A549 (cell line): ENCODE data around the gene DDX10. TPM values are rescaled to one million over a fixed set of nuclear protein-coding genes. Genes with fewer than 3 reads are reported as not detected.
A peak's percentile ranks its signal among the peaks of the same experiment; 100 is the strongest.

Experiments used
- ATAC-seq, 2 experiments: fragments of 200-7000 bp in 1 of 2; fragments of >200 bp in 1 of 2; cut with Nextera tagmentation in 1 of 2; cut with Tn5 transposase in 1 of 2; 3 replicates each; pipeline versions ENCODE4 v1.8.0 to v1.9.1; 2018 to 2020; ENCODE audit warnings: mild to moderate bottlenecking in 1 of 2, moderate library complexity in 1 of 2
- CTCF ChIA-PET: fragments of 300-600 bp; sonication (Branson Sonifier 250); formaldehyde crosslinking; extraction: SDS; loops from one replicate; lab custom pipeline; 2021; ENCODE audit warnings: antibody characterized with exemption, inconsistent platforms; lab: Yijun Ruan, JAX
- POLR2A ChIA-PET: fragments of 350-600 bp; formaldehyde crosslinking; extraction: SDS; loops from one replicate; lab custom pipeline; 2021; ENCODE audit warnings: antibody characterized with exemption, inconsistent platforms; lab: Yijun Ruan, JAX
- DNase-seq, 2 experiments: peaks; one replicate each; pipeline versions ENCODE4 v3.0.0 to v3.0.0-alpha.2; 2011 to 2016; ENCODE audit warnings: low read depth in 1 of 2, low spot score in 1 of 2
- FAIRE-seq: peaks from 2 replicates; lab custom pipeline; 2011; peaks lifted over from hg19 to GRCh38; lab: Jason Lieb, UNC
- H3K27ac ChIP-seq, 2 experiments: fragments of >200 bp; sonication (Bioruptor Twin); formaldehyde crosslinking; 3 replicates each; pipeline ENCODE4 v1.5.1; 2016 to 2017
- H3K4me1 ChIP-seq: fragments of >200 bp; sonication (Bioruptor Twin); formaldehyde crosslinking; 3 replicates; pipeline ENCODE4 v1.6.1; 2016
- H3K4me2 ChIP-seq: fragments of >200 bp; sonication (Bioruptor Twin); formaldehyde crosslinking; 3 replicates; pipeline ENCODE4 v1.6.1; 2016
- H3K4me3 ChIP-seq: fragments of >200 bp; sonication (Bioruptor Twin); formaldehyde crosslinking; 3 replicates; pipeline ENCODE4 v1.5.1; 2016
- H3K9me3 ChIP-seq: fragments of >200 bp; sonication (Bioruptor Twin); formaldehyde crosslinking; 3 replicates; pipeline ENCODE4 v1.6.1; 2016
- CBX8 ChIP-seq: fragments of 200-600 bp; sonication (generic); IDR thresholded peaks from 2 replicates; pipeline ENCODE4 v1.6.1; 2016
- CEBPB ChIP-seq, 2 experiments: fragments of >200 bp in 1 of 2; sonication (Bioruptor Twin) in 1 of 2; formaldehyde crosslinking in 1 of 2; IDR thresholded peaks; 2 replicates each; pipeline ENCODE4 v1.6.1; 2012 to 2016
- CHD2 ChIP-seq: fragments of 150-350 bp; IDR thresholded peaks from 2 replicates; pipeline ENCODE4 v1.6.1; 2014; ENCODE audit warnings: low read length; ENCODE audit not compliant: partially characterized antibody
- CHD4 ChIP-seq: fragments of 200-600 bp; sonication (generic); IDR thresholded peaks from 2 replicates; pipeline ENCODE4 v1.6.1; 2016; ENCODE audit warnings: antibody characterized with exemption, mild to moderate bottlenecking, borderline replicate concordance
- E2F6 ChIP-seq: IDR thresholded peaks from 2 replicates; pipeline ENCODE4 v1.6.1; 2012; ENCODE audit warnings: low read depth, borderline replicate concordance
- EHF ChIP-seq: fragments of 250-450 bp; sonication (Bioruptor Pico); IDR thresholded peaks from 2 replicates; pipeline ENCODE4 v1.5.0; 2020; ENCODE audit warnings: mild to moderate bottlenecking
- EP300 ChIP-seq, 2 experiments: fragments of >200 bp; sonication (Bioruptor Twin); formaldehyde crosslinking; IDR thresholded peaks; 2 replicates in 1 of 2; 3 replicates in 1 of 2; pipeline ENCODE4 v1.6.1; 2016 to 2017
- ESRRA ChIP-seq: fragments of 150-350 bp; IDR thresholded peaks from 2 replicates; pipeline ENCODE4 v1.6.1; 2014; ENCODE audit warnings: mild to moderate bottlenecking, low read length, borderline replicate concordance
- FOSB ChIP-seq: fragments of 250-450 bp; sonication (Bioruptor Pico); IDR thresholded peaks from 2 replicates; pipeline ENCODE4 v1.5.0; 2020; ENCODE audit warnings: mild to moderate bottlenecking, moderate library complexity
- FOSL2 ChIP-seq, 2 experiments: fragments of 450-650 bp in 1 of 2; fragments of >200 bp in 1 of 2; sonication (Bioruptor Twin) in 1 of 2; formaldehyde crosslinking; IDR thresholded peaks; 2 replicates each; pipeline versions ENCODE4 v1.5.0 to v1.6.1; 2016 to 2020; ENCODE audit warnings: mild to moderate bottlenecking in 1 of 2, moderate library complexity in 1 of 2
- FOXS1 ChIP-seq: fragments of 250-450 bp; sonication (Bioruptor Pico); IDR thresholded peaks from 2 replicates; pipeline ENCODE4 v1.5.0; 2020; ENCODE audit warnings: mild to moderate bottlenecking, moderate library complexity
- GATA3 ChIP-seq: IDR thresholded peaks from 2 replicates; pipeline ENCODE4 v1.6.1; 2012; ENCODE audit warnings: borderline replicate concordance
- HOXB13 ChIP-seq: fragments of 250-450 bp; sonication (Bioruptor Pico); IDR thresholded peaks from 2 replicates; pipeline ENCODE4 v1.5.0; 2020; ENCODE audit warnings: low read depth, mild to moderate bottlenecking, moderate library complexity
- JUNB ChIP-seq: fragments of >200 bp; sonication (Bioruptor Twin); formaldehyde crosslinking; IDR thresholded peaks from 2 replicates; pipeline ENCODE4 v1.6.1; 2016
- MAFK ChIP-seq: fragments of 450-650 bp; IDR thresholded peaks from 2 replicates; pipeline ENCODE4 v1.6.1; 2014; ENCODE audit not compliant: partially characterized antibody
- MAX ChIP-seq: IDR thresholded peaks from 2 replicates; pipeline ENCODE4 v1.6.1; 2012
- NFE2L2 ChIP-seq: fragments of 150-350 bp; conservative IDR thresholded peaks from 2 replicates; pipeline ENCODE4 v1.6.1; 2014; ENCODE audit warnings: low read length
- NR3C1 ChIP-seq: fragments of >200 bp; sonication (Bioruptor Twin); formaldehyde crosslinking; IDR thresholded peaks from 3 replicates; pipeline ENCODE4 v1.6.1; 2017
- PBX3 ChIP-seq: IDR thresholded peaks from 2 replicates; pipeline ENCODE4 v1.6.1; 2012
- POLR2AphosphoS2 ChIP-seq: conservative IDR thresholded peaks from 2 replicates; pipeline ENCODE4 v1.6.1; 2012; ENCODE audit warnings: low read length, improper control_type of control experiment, inconsistent platforms
- RAD21 ChIP-seq, 2 experiments: fragments of >200 bp in 1 of 2; sonication (Bioruptor Twin) in 1 of 2; formaldehyde crosslinking in 1 of 2; IDR thresholded peaks in 1 of 2; conservative IDR thresholded peaks in 1 of 2; 2 replicates in 1 of 2; 3 replicates in 1 of 2; pipeline ENCODE4 v1.6.1; 2012 to 2018; ENCODE audit warnings: inconsistent platforms in 1 of 2
- RARB ChIP-seq: fragments of 250-450 bp; sonication (Bioruptor Pico); IDR thresholded peaks from 2 replicates; pipeline ENCODE4 v1.8.0; 2021; ENCODE audit warnings: mild to moderate bottlenecking, moderate library complexity
- RCOR1 ChIP-seq: fragments of 150-350 bp; IDR thresholded peaks from 2 replicates; pipeline ENCODE4 v1.6.1; 2014; ENCODE audit warnings: antibody characterized with exemption, low read length, low read depth
- RNF2 ChIP-seq: fragments of 200-600 bp; sonication (generic); IDR thresholded peaks from 2 replicates; pipeline ENCODE4 v1.6.1; 2016; ENCODE audit warnings: low read depth, mild to moderate bottlenecking, antibody characterized with exemption, moderate library complexity, borderline replicate concordance
- SMC3 ChIP-seq: fragments of >200 bp; sonication (Bioruptor Twin); formaldehyde crosslinking; IDR thresholded peaks from 3 replicates; pipeline ENCODE4 v1.6.1; 2018; ENCODE audit warnings: inconsistent platforms
- ZFP36 ChIP-seq: fragments of 450-650 bp; IDR thresholded peaks from 2 replicates; pipeline ENCODE4 v1.6.1; 2014; ENCODE audit warnings: borderline replicate concordance; ENCODE audit not compliant: partially characterized antibody
- ZNF302 ChIP-seq: fragments of 250-450 bp; sonication (Bioruptor Pico); IDR thresholded peaks from 2 replicates; pipeline ENCODE4 v1.9.0; 2021; ENCODE audit warnings: inconsistent platforms, mild to moderate bottlenecking, moderate library complexity
- WGBS: methylation state at CpG from one replicate; pipeline ENCODE4 v1.1.6; 2017; ENCODE audit errors: missing lambda C conversion rate; 5-methylcytosine and 5-hydroxymethylcytosine counted together
- polyA plus RNA-seq, 4 experiments: library from polyadenylated mRNA; depleted of rRNA in 3 of 4; stranded (reverse); fragments of >200 nt; fragmentation: RNase III in 1 of 4; extraction: RNeasy Plus Mini Kit Qiagen cat#74134 plus additional on column Dnase treatment in 1 of 4; gene quantifications; 2 replicates in 3 of 4; 3 replicates in 1 of 4; pipeline ENCODE4 v1.2.3, GENCODE V29; 2011 to 2017
- TF ChIP-seq, protein P1 (sequence below): fragments of 250-450 bp; sonication (Bioruptor Pico); IDR thresholded peaks from 2 replicates; pipeline ENCODE4 v1.5.0; 2020; ENCODE audit warnings: low read depth, mild to moderate bottlenecking, moderate library complexity

The DDX10 gene
- polyA plus RNA-seq, 2 of the 4 experiments (the other 2 are of a cell fraction), result 46.0 to 189 TPM

DNA sequence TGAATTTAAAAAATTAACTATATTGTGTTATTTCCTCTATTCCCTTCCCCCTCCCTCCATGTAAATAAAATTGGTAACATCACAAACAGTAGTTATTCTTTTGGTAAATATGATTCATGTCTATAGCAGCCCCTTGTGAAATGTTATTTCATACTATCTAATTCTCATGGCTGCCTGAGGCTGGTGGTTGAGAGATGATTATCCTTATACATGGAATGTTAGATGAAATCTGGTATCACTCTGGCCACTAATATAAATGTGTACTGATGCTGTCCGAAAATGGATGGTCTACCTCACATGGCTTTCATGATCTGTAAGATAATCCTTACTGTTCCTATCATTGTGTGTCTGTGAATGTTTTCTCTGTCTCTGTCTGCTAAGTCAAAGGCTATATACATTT is 46.3 kb upstream of the DDX10 start (continued):
- TF ChIP-seq ZFP36, result no peak
- no peak for TF ChIP-seq CBX8
- TF ChIP-seq NFE2L2, result no peak
- no peak for TF ChIP-seq FOSB (CRISPR knock-in tag)
- TF ChIP-seq, all 56 proteins: peak for 0

DNA sequence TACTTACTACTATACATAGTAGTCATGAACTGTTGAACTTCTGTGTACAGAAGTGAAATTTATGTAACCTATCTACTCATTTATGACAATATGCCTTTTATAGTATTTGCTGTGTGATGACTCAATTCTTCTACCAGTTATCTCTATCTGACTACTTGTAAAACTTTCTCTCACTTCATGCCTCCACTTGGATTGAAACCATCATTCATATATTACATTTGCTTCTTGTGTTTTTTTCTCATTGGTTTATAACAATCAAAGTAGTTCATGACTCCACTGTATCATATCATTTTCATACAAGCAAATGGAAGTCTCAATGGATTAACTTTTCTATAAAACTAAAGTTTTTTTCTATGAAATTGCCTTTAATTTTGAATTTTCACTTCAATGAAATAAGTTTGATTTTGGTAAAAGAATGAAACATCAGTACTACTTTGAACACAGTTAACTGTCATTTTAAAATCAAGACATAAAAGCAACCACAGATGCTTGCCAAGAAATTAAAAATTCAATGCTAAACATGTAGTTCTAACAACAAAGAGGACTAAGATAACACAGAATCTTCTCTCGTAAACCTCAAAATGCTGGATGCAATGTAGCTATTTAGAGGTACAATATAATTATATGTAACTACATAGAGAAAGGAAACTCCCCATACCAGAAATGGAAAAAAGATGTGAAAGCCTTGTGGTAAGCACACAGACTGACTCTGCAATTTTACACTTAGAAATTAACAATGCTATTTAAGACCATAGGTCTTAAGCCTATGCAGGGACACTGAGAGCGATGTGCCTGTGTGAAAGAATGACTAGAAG is 43.7 kb upstream of the DDX10 start:
- peak in 1 of 2 experiments; percentile 25; a peak in 2 of 6 replicates for ATAC-seq

GRCh38 chr11:108622341-108622740 is 42.5 kb upstream of the DDX10 start:
- H3K4me3 ChIP-seq, result no peak overlapping the region
- peaks cover 8% of the 10 kb centered on the region; the same call in 1 of the 3 replicates for H3K9me3 ChIP-seq
- FAIRE-seq (no peak), ATAC-seq (no peak), DNase-seq (no peak)
- ChIA-PET CTCF (interaction anchor here (1.0 kb wide), 1 partner anchor 8 kb away, joined by 3 read pairs; no protein-coding TSS in a partner anchor), POLR2A (no interaction called here)
- H3K4me2 ChIP-seq, result no peak overlapping the region
- WGBS, result 84% methylated on average over 2 of the region's 2 CpGs
- TF ChIP-seq CHD2 (no peak), RCOR1 (no peak), MAFK (no peak), EP300 (IDR thresholded peaks at IDR 0.05) (no peak), E2F6 (no peak), MAX (no peak)
- peaks cover 29% of the 10 kb centered on the region; the same call in 2 of the 3 replicates for H3K4me1 ChIP-seq
- no peak overlapping the region for H3K27ac ChIP-seq

More for the DNA sequence above, 43.7 kb upstream of the DDX10 start:
- peaks cover 41% of the 10 kb centered on the region for H3K4me1 ChIP-seq
- CTCF ChIA-PET, result interaction anchor here (1.0 kb wide), 1 partner anchor 9 kb away, joined by 3 read pairs; no protein-coding TSS in a partner anchor
- 0 out of 6 replicates have a peak overlapping the region, but pooled peaks of 1 of the 2 experiments have one; percentile 31 for H3K27ac ChIP-seq
- peak in 1 of 2 experiments; percentile 27 for DNase-seq
- no peak for FAIRE-seq
- 91% methylated on average over 2 of the region's 2 CpGs for WGBS
- H3K9me3 ChIP-seq, result peaks cover 8% of the 10 kb centered on the region; the same call in 1 of the 3 replicates
- peak overlapping the region; percentile 34; the same call in 2 of the 3 replicates for H3K4me2 ChIP-seq
- no peak overlapping the region for H3K4me3 ChIP-seq
- POLR2A ChIA-PET, result no interaction called here
- peak; percentile 72; the same call in 1 of the 2 replicates for TF ChIP-seq GATA3
- peak in 1 of 2 experiments; percentile 22; a peak in 1 of 4 replicates for TF ChIP-seq CEBPB (IDR thresholded peaks at IDR 0.05)
- peak; percentile 48; the same call in 1 of the 2 replicates for TF ChIP-seq FOSL2 (IDR thresholded peaks at IDR 0.05)
- peak; percentile 78 for TF ChIP-seq FOSL2 (CRISPR knock-in tag; IDR thresholded peaks at IDR 0.05)
- peak; percentile 44; the same call in 1 of the 2 replicates for TF ChIP-seq JUNB
- no peak for TF ChIP-seq RAD21 (conservative IDR thresholded peaks at IDR 0.05 in 1 of 2, IDR thresholded peaks at IDR 0.05 in 1 of 2)
- TF ChIP-seq, protein P1, sequence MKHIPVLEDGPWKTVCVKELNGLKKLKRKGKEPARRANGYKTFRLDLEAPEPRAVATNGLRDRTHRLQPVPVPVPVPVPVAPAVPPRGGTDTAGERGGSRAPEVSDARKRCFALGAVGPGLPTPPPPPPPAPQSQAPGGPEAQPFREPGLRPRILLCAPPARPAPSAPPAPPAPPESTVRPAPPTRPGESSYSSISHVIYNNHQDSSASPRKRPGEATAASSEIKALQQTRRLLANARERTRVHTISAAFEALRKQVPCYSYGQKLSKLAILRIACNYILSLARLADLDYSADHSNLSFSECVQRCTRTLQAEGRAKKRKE (CRISPR knock-in tag), result no peak

- H3K27ac ChIP-seq, result no peak overlapping the region
- TF ChIP-seq POLR2AphosphoS2 (no peak), NR3C1 (no peak), ZNF302 (CRISPR knock-in tag) (no peak), FOSL2 (IDR thresholded peaks at IDR 0.05) (no peak), FOSL2 (CRISPR knock-in tag; IDR thresholded peaks at IDR 0.05) (no peak), ESRRA (no peak), HOXB13 (CRISPR knock-in tag) (no peak), PBX3 (no peak), FOXS1 (CRISPR knock-in tag) (no peak), RNF2 (no peak), SMC3 (no peak), CHD4 (no peak), EHF (CRISPR knock-in tag) (no peak), RCOR1 (no peak), RARB (CRISPR knock-in tag) (no peak), NFE2L2 (no peak), CHD2 (no peak)
Measured at GRCh38 chr11:108624196-108624925, 40.5 kb upstream of the DDX10 start.

More at GRCh38 chr11:108624196-108624925, 40.5 kb upstream of the DDX10 start:
- ATAC-seq, result no peak
- POLR2A ChIA-PET, result no interaction called here
- CTCF ChIA-PET, result no interaction called here
- H3K4me2 ChIP-seq, result no peak overlapping the region
- H3K4me1 ChIP-seq, result peaks cover 17% of the 10 kb centered on the region; the same call in 2 of the 3 replicates
- 75% methylated on average over 5 of the region's 5 CpGs for WGBS
- peaks cover 8% of the 10 kb centered on the region; the same call in 1 of the 3 replicates for H3K9me3 ChIP-seq
- no peak overlapping the region for H3K4me3 ChIP-seq
- FAIRE-seq, result no peak
- DNase-seq, result no peak
